HepG2 (cell line): ENCODE data around the gene AHCY. TPM values are rescaled to one million over a fixed set of nuclear protein-coding genes. Genes with fewer than 3 reads are reported as not detected.
A peak's percentile ranks its signal among the peaks of the same experiment; 100 is the strongest.

Source experiments
- CBFB ChIP-seq: sonication (generic); formaldehyde crosslinking; IDR thresholded peaks from 2 replicates; pipeline ENCODE4 v1.4.0; 2020; ENCODE audit warnings: missing genetic modification reagents
- FOXO1 ChIP-seq: sonication (generic); formaldehyde crosslinking; IDR thresholded peaks from 2 replicates; pipeline ENCODE4 v1.4.0; 2020; ENCODE audit warnings: missing genetic modification reagents
- HIC2 ChIP-seq: sonication (generic); formaldehyde crosslinking; IDR thresholded peaks from 2 replicates; pipeline ENCODE4 v1.9.0; 2022; ENCODE audit warnings: low read depth, missing genetic modification reagents
- NFAT5 ChIP-seq: sonication (generic); formaldehyde crosslinking; IDR thresholded peaks from 2 replicates; pipeline ENCODE4 v1.4.0; 2020; ENCODE audit warnings: missing genetic modification reagents
- SOX6 ChIP-seq, 2 experiments: fragments of 450-650 bp in 1 of 2; sonication (generic) in 1 of 2; formaldehyde crosslinking in 1 of 2; IDR thresholded peaks; 2 replicates each; pipeline versions ENCODE4 v1.4.0 to v1.6.1; 2017 to 2020; ENCODE audit warnings: antibody characterized with exemption in 1 of 2, mild to moderate bottlenecking in 1 of 2, missing genetic modification reagents in 1 of 2
- ZMYM4 ChIP-seq: sonication (generic); formaldehyde crosslinking; IDR thresholded peaks from 2 replicates; pipeline ENCODE4 v1.8.1; 2023; ENCODE audit warnings: mild to moderate bottlenecking, missing genetic modification reagents
- ZNF121 ChIP-seq: sonication (generic); formaldehyde crosslinking; IDR thresholded peaks from 2 replicates; pipeline ENCODE4 v1.5.0; 2020; ENCODE audit warnings: mild to moderate bottlenecking, missing genetic modification reagents
- ZNF331 ChIP-seq: sonication (generic); formaldehyde crosslinking; IDR thresholded peaks from 2 replicates; pipeline ENCODE4 v1.4.0; 2020; ENCODE audit warnings: missing genetic modification reagents
- ZNF350 ChIP-seq: sonication (generic); formaldehyde crosslinking; IDR thresholded peaks from 2 replicates; pipeline ENCODE4 v1.4.0; 2020; ENCODE audit warnings: mild to moderate bottlenecking, low read depth, missing genetic modification reagents, borderline replicate concordance
- ZNF577 ChIP-seq: sonication (generic); formaldehyde crosslinking; IDR thresholded peaks from 2 replicates; pipeline ENCODE4 v1.4.0; 2020; ENCODE audit warnings: mild to moderate bottlenecking, low read depth, missing genetic modification reagents, borderline replicate concordance
- ZNF782 ChIP-seq: sonication (generic); formaldehyde crosslinking; IDR thresholded peaks from 2 replicates; pipeline ENCODE4 v1.4.0; 2020; ENCODE audit warnings: missing genetic modification reagents, mild to moderate bottlenecking, borderline replicate concordance
- ZNF784 ChIP-seq: sonication (generic); formaldehyde crosslinking; IDR thresholded peaks from 2 replicates; pipeline ENCODE4 v1.5.1; 2020; ENCODE audit warnings: missing genetic modification reagents, mild to moderate bottlenecking, borderline replicate concordance
- polyA plus RNA-seq, 8 experiments: library from polyadenylated mRNA; depleted of rRNA in 3 of 8; stranded (reverse) in 7 of 8; unstranded in 1 of 8; fragments of >200 nt; fragmentation: Illumina TruSeq in 4 of 8; extraction: Trizol in 4 of 8; gene quantifications; 2 replicates each; pipeline versions ENCODE4 v1.2.1 to v1.2.3, GENCODE V29; 2011 to 2016; ENCODE audit warnings: low read depth in 4 of 8, missing spikeins in 1 of 8, mixed read lengths in 1 of 8; ENCODE audit not compliant: insufficient read depth in 1 of 8
- total RNA-seq, 5 experiments: library from RNA; depleted of rRNA; stranded (reverse); fragments of >200 nt; fragmentation: Illumina TruSeq; extraction: Trizol; gene quantifications; 2 replicates each; pipeline ENCODE4 v1.2.3, GENCODE V29; 2016; ENCODE audit warnings: low read depth in 1 of 5
- TF ChIP-seq, protein P1 (sequence below): IDR thresholded peaks from 2 replicates; pipeline ENCODE4 v1.6.1; 2016; ENCODE audit warnings: low read depth
- TF ChIP-seq, protein P2 (sequence below): sonication (generic); formaldehyde crosslinking; IDR thresholded peaks from 2 replicates; pipeline ENCODE4 v1.8.0; 2022; ENCODE audit warnings: missing genetic modification reagents, mild to moderate bottlenecking, moderate library complexity, borderline replicate concordance
- TF ChIP-seq, protein P3 (sequence below): IDR thresholded peaks from 2 replicates; pipeline ENCODE4 v1.6.1; 2016; ENCODE audit warnings: mild to moderate bottlenecking, missing biosample characterization, missing genetic modification reagents

The AHCY gene
- total and polyA plus RNA-seq, 2 of the 13 experiments (the other 11 are each of a cell fraction or from before 2014, with no cell fraction given), result 407 to 419 TPM

DNA sequence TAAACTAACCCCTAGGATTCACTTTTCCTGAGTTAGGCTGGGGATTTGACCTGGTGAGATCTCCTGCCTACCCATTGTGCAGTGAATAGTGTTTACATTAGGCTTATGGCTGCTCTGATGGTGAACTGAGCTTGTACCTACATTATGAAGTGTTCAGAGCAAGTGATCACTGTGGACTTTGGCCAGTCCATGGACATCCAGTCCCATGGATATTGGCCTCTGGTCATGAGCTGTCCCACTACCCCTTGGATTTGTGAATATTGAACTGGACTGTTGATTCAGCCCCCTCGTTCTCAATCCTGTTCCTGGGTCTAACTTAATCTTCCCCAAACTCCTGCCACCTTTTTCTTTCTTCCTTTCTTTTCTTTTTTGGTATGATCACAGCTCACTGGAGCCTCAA lies 48.2 kb downstream of the AHCY start (continued):
- TF ChIP-seq, protein P1, sequence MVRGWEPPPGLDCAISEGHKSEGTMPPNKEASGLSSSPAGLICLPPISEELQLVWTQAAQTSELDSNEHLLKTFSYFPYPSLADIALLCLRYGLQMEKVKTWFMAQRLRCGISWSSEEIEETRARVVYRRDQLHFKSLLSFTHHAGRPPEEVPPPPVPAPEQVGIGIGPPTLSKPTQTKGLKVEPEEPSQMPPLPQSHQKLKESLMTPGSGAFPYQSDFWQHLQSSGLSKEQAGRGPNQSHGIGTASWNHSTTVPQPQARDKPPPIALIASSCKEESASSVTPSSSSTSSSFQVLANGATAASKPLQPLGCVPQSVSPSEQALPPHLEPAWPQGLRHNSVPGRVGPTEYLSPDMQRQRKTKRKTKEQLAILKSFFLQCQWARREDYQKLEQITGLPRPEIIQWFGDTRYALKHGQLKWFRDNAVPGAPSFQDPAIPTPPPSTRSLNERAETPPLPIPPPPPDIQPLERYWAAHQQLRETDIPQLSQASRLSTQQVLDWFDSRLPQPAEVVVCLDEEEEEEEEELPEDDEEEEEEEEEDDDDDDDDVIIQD (CRISPR knock-in tag), result peak; percentile 73; the same call in 1 of the 2 replicates
- peak; percentile 65; the same call in 1 of the 2 replicates for TF ChIP-seq FOXO1
- TF ChIP-seq, protein P2, sequence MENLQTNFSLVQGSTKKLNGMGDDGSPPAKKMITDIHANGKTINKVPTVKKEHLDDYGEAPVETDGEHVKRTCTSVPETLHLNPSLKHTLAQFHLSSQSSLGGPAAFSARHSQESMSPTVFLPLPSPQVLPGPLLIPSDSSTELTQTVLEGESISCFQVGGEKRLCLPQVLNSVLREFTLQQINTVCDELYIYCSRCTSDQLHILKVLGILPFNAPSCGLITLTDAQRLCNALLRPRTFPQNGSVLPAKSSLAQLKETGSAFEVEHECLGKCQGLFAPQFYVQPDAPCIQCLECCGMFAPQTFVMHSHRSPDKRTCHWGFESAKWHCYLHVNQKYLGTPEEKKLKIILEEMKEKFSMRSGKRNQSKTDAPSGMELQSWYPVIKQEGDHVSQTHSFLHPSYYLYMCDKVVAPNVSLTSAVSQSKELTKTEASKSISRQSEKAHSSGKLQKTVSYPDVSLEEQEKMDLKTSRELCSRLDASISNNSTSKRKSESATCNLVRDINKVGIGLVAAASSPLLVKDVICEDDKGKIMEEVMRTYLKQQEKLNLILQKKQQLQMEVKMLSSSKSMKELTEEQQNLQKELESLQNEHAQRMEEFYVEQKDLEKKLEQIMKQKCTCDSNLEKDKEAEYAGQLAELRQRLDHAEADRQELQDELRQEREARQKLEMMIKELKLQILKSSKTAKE (CRISPR knock-in tag), result no peak
- 0 out of 2 replicates have a peak, but pooled peaks have one; percentile 12 for TF ChIP-seq HIC2 (CRISPR knock-in tag)
- TF ChIP-seq, protein P3, sequence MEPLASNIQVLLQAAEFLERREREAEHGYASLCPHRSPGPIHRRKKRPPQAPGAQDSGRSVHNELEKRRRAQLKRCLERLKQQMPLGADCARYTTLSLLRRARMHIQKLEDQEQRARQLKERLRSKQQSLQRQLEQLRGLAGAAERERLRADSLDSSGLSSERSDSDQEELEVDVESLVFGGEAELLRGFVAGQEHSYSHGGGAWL (CRISPR knock-in tag), result no peak
- TF ChIP-seq CBFB (CRISPR knock-in tag), result no peak
- TF ChIP-seq ZNF350 (CRISPR knock-in tag), result no peak; the same call in 1 of the 2 replicates
- no peak for TF ChIP-seq SOX6 (IDR thresholded peaks at IDR 0.05)
- TF ChIP-seq SOX6 (CRISPR knock-in tag; IDR thresholded peaks at IDR 0.05), result peak; percentile 85
- no peak for TF ChIP-seq ZNF782 (CRISPR knock-in tag)
- TF ChIP-seq ZNF331 (CRISPR knock-in tag), result no peak
- TF ChIP-seq ZMYM4 (CRISPR knock-in tag), result peak; percentile 59; the same call in 1 of the 2 replicates
- TF ChIP-seq ZNF121 (CRISPR knock-in tag), result no peak
- TF ChIP-seq NFAT5 (CRISPR knock-in tag), result no peak
- TF ChIP-seq ZNF577, result no peak
- TF ChIP-seq ZNF784 (CRISPR knock-in tag), result no peak
